Activated T-helper 1 cell treated with anti-CD3 and anti-CD28 coated beads, Interleukin-12 subunit alpha, Interleukin-12 subunit beta, Interleukin-2, Interleukin-4 antibody, amounts not matched to agents 30 ng/mL and 10 ng/mL and 1 ng/mL, durations not matched to agents 14 hours and 24 hours and 36 hours (primary cell): Measurements from ENCODE around the gene SNRNP25. TPM values are rescaled to one million over a fixed set of nuclear protein-coding genes. Genes with fewer than 3 reads are reported as not detected.

Experiments used
- DNase-seq: peaks from one replicate; pipeline ENCODE4 v3.0.0; 2021; ENCODE audit warnings: low spot score
- H3K27ac Mint-ChIP-seq: one replicate; pipeline ENCODE4 v1.8.0; 2021; ENCODE audit warnings: mild to moderate bottlenecking, mixed read lengths
- H3K27me3 Mint-ChIP-seq: one replicate; pipeline ENCODE4 v1.8.0; 2022; ENCODE audit warnings: mild to moderate bottlenecking, moderate library complexity, mixed read lengths; ENCODE audit not compliant: insufficient read depth
- H3K36me3 Mint-ChIP-seq: one replicate; pipeline ENCODE4 v1.8.0; 2021; ENCODE audit warnings: low read depth, mixed read lengths
- H3K4me1 Mint-ChIP-seq: one replicate; pipeline ENCODE4 v1.8.0; 2021; ENCODE audit warnings: low read depth, mixed read lengths
- H3K4me3 Mint-ChIP-seq: one replicate; pipeline ENCODE4 v1.8.0; 2021; ENCODE audit warnings: mild to moderate bottlenecking, moderate library complexity, mixed read lengths
- H3K9me3 Mint-ChIP-seq: one replicate; pipeline ENCODE4 v1.8.0; 2021; ENCODE audit warnings: mixed read lengths
- intact Hi-C: fragments of 100-400 bp; cut with micrococcal nuclease; formaldehyde crosslinking; loops from one replicate; pipeline ENCODE4 v1.15.1; 2024
- total RNA-seq: library from RNA; stranded (reverse); gene quantifications from 2 replicates; pipeline ENCODE4 v1.2.3, GENCODE V29; 2022

Gene SNRNP25
- total RNA-seq, 1 donor from 2014 or later: 98.9 TPM

GRCh38 chr16:92431-93339 lies 39.1 kb downstream of the SNRNP25 start:
- H3K4me3 Mint-ChIP-seq: no peak overlapping the region

GRCh38 chr16:94918-95265 lies 41.3 kb downstream of the SNRNP25 start:
- Mint-ChIP-seq H3K27ac (no peak overlapping the region), H3K9me3 (no peaks in the 10 kb centered on the region), H3K36me3 (peaks cover 8% of the 10 kb centered on the region), H3K4me3 (no peak overlapping the region), H3K27me3 (no peaks in the 10 kb centered on the region), H3K4me1 (no peaks in the 10 kb centered on the region)
- DNase-seq: no peak
- intact Hi-C loops: no loop called here

More at GRCh38 chr16:92431-93339, 39.1 kb downstream of the SNRNP25 start:
- Mint-ChIP-seq H3K9me3 (no peaks in the 10 kb centered on the region), H3K4me1 (no peaks in the 10 kb centered on the region), H3K27ac (no peak overlapping the region), H3K27me3 (no peaks in the 10 kb centered on the region), H3K36me3 (peaks cover 8% of the 10 kb centered on the region)
- intact Hi-C loops: no loop called here
- DNase-seq: no peak

DNA sequence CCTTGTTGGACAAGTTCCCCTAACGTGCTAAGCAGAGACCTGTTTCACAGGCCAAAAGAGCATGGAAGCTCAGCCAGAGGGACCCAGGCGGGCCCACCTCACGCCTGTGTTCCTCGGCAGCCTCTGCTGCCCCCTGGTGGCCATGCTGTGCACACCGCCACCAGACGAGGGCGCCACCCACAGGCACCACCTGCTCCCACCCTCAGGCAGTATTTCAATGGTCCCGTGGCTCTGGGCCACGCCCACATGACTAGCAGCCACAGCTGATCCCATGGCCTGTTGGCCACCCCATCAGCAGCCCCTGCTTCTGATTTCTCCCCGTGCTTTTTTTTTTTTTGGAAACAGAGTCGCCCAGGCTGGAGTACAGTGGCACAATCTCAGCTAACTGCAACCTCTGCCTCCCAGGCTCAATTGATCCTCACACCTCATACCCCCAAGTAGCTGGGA lies 43.3 kb downstream of the SNRNP25 start:
- no peaks in the 10 kb centered on the region for H3K36me3 Mint-ChIP-seq
- no peaks in the 10 kb centered on the region for H3K9me3 Mint-ChIP-seq
- no peak overlapping the region for H3K4me3 Mint-ChIP-seq
- no peaks in the 10 kb centered on the region for H3K4me1 Mint-ChIP-seq
- intact Hi-C loops: loop anchor here (1.0 to 2.0 kb wide), 3 partner anchors 18 to 44 kb away; partner anchors contain the start of genes MPG, POLR3K and SNRNP25
- peak; percentile 86 for DNase-seq
- peak overlapping the region; percentile 48 for H3K27ac Mint-ChIP-seq
- no peaks in the 10 kb centered on the region for H3K27me3 Mint-ChIP-seq

- H3K27ac Mint-ChIP-seq: no peak overlapping the region
- H3K4me1 Mint-ChIP-seq: no peaks in the 10 kb centered on the region
- intact Hi-C loops: loop anchor here (1.0 to 2.0 kb wide), 3 partner anchors 19 to 45 kb away; partner anchors contain the start of genes MPG, POLR3K and SNRNP25
These were observed 44.2 kb downstream of the SNRNP25 start for GRCh38 chr16:97822-98221.

GRCh38 chr16:100989-101388 lies 47.4 kb downstream of the SNRNP25 start:
- peaks cover 2% of the 10 kb centered on the region for H3K36me3 Mint-ChIP-seq
- intact Hi-C loops: no loop called here
- no peaks in the 10 kb centered on the region for H3K27me3 Mint-ChIP-seq
- H3K4me3 Mint-ChIP-seq: no peak overlapping the region
- no peak for DNase-seq
- H3K4me1 Mint-ChIP-seq: no peaks in the 10 kb centered on the region
- no peak overlapping the region for H3K27ac Mint-ChIP-seq
- H3K9me3 Mint-ChIP-seq: no peaks in the 10 kb centered on the region

More at GRCh38 chr16:97822-98221, 44.2 kb downstream of the SNRNP25 start:
- Mint-ChIP-seq H3K4me3 (no peak overlapping the region), H3K9me3 (no peaks in the 10 kb centered on the region), H3K27me3 (no peaks in the 10 kb centered on the region), H3K36me3 (peaks cover 2% of the 10 kb centered on the region)
- DNase-seq: no peak

GRCh38 chr16:101586-101985 lies 48.0 kb downstream of the SNRNP25 start:
- Mint-ChIP-seq H3K9me3 (no peaks in the 10 kb centered on the region), H3K4me1 (no peaks in the 10 kb centered on the region), H3K27me3 (no peaks in the 10 kb centered on the region), H3K4me3 (no peak overlapping the region), H3K27ac (no peak overlapping the region), H3K36me3 (peaks cover 2% of the 10 kb centered on the region)
- intact Hi-C loops: no loop called here
- DNase-seq: no peak

GRCh38 chr16:102060-102855 lies 48.6 kb downstream of the SNRNP25 start:
- Mint-ChIP-seq H3K4me3 (no peak overlapping the region), H3K36me3 (peaks cover 6% of the 10 kb centered on the region), H3K4me1 (peaks cover 5% of the 10 kb centered on the region), H3K27me3 (no peaks in the 10 kb centered on the region), H3K27ac (no peak overlapping the region), H3K9me3 (no peaks in the 10 kb centered on the region)
- no peak for DNase-seq
- intact Hi-C loops: no loop called here

GRCh38 chr16:104355-104754 lies 50.7 kb downstream of the SNRNP25 start:
- H3K27ac Mint-ChIP-seq: no peak overlapping the region
- intact Hi-C loops: no loop called here
- H3K27me3 Mint-ChIP-seq: no peaks in the 10 kb centered on the region
- H3K4me3 Mint-ChIP-seq: no peak overlapping the region
- H3K4me1 Mint-ChIP-seq: peaks cover 5% of the 10 kb centered on the region
- H3K36me3 Mint-ChIP-seq: peaks cover 9% of the 10 kb centered on the region
- no peak for DNase-seq
- no peaks in the 10 kb centered on the region for H3K9me3 Mint-ChIP-seq

GRCh38 chr16:104928-105327 lies 51.3 kb downstream of the SNRNP25 start:
- no peak for DNase-seq
- H3K27ac Mint-ChIP-seq: no peak overlapping the region
- peaks cover 9% of the 10 kb centered on the region for H3K36me3 Mint-ChIP-seq
- H3K9me3 Mint-ChIP-seq: no peaks in the 10 kb centered on the region
- H3K4me1 Mint-ChIP-seq: peaks cover 5% of the 10 kb centered on the region
- no peaks in the 10 kb centered on the region for H3K27me3 Mint-ChIP-seq
- H3K4me3 Mint-ChIP-seq: no peak overlapping the region
- intact Hi-C loops: no loop called here

DNA sequence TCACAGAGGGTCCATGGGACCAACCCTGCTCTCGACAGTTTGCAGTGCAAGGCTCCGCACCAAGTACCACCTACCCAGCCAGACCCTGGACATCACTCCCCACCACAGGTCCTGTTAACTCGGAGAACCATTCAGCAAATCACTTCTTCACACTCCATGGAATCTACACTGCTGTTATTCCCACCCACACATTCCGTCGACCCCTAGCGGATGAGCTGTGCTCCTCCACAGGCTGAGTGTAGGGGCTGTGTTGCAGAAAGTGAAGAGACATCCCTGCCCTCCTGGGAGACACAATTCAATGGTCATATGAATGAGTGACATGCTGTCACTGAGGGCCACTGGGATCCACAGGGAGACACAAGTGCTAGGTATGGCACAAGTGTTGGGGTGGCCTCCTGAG lies 51.9 kb downstream of the SNRNP25 start:
- H3K4me3 Mint-ChIP-seq: no peak overlapping the region
- intact Hi-C loops: no loop called here
- peaks cover 11% of the 10 kb centered on the region for H3K36me3 Mint-ChIP-seq

GRCh38 chr16:106623-107324 lies 53.1 kb downstream of the SNRNP25 start:
- Mint-ChIP-seq H3K36me3 (peaks cover 15% of the 10 kb centered on the region), H3K9me3 (no peaks in the 10 kb centered on the region)
- DNase-seq: peak; percentile 34

More for the DNA sequence above, 51.9 kb downstream of the SNRNP25 start:
- H3K27ac Mint-ChIP-seq: no peak overlapping the region
- peaks cover 5% of the 10 kb centered on the region for H3K4me1 Mint-ChIP-seq
- H3K27me3 Mint-ChIP-seq: no peaks in the 10 kb centered on the region
- DNase-seq: no peak
- no peaks in the 10 kb centered on the region for H3K9me3 Mint-ChIP-seq

More at GRCh38 chr16:106623-107324, 53.1 kb downstream of the SNRNP25 start:
- Mint-ChIP-seq H3K4me1 (peaks cover 5% of the 10 kb centered on the region), H3K27ac (no peak overlapping the region), H3K4me3 (no peak overlapping the region), H3K27me3 (no peaks in the 10 kb centered on the region)
- intact Hi-C loops: loop anchor here (1.0 kb wide), 2 partner anchors 75 to 256 kb away; no protein-coding TSS in a partner anchor
